Stomach (tissue), 4 donors: Measurements from ENCODE around the gene SLC35B2.

Source experiments
- CTCF ChIP-seq, 7 experiments: fragments of 450-650 bp in 4 of 7; fragments of 200-600 bp in 3 of 7; sonication (generic) in 3 of 7; IDR thresholded peaks; one replicate each; pipeline ENCODE4 v1.5.1; 2016 to 2019; ENCODE audit warnings: antibody characterized with exemption in 7 of 7, control low read depth in 2 of 7, mild to moderate bottlenecking in 1 of 7
- EP300 ChIP-seq: sonication (generic); formaldehyde crosslinking; IDR thresholded peaks from one replicate; pipeline ENCODE4 v1.6.1; 2017; ENCODE audit warnings: antibody characterized with exemption
- POLR2A ChIP-seq, 4 donors: fragments of 450-650 bp; IDR thresholded peaks; one replicate each; pipeline ENCODE4 v1.6.1; 2016; ENCODE audit warnings: antibody characterized with exemption in 4 of 4, control low read depth in 2 of 4, mild to moderate bottlenecking in 1 of 4, moderate library complexity in 1 of 4
- POLR2AphosphoS5 ChIP-seq, 3 donors: sonication (generic); formaldehyde crosslinking; IDR thresholded peaks; one replicate each; pipeline ENCODE4 v1.6.1; 2016; ENCODE audit warnings: antibody characterized with exemption in 3 of 3

GRCh38 chr6:44301106-44301505, 43.8 kb upstream of the SLC35B2 start:
- TF ChIP-seq CTCF (IDR thresholded peaks at IDR 0.05): no peak
- no peak for TF ChIP-seq POLR2A (IDR thresholded peaks at IDR 0.05)
- TF ChIP-seq EP300: no peak
- no peak for TF ChIP-seq POLR2AphosphoS5 (IDR thresholded peaks at IDR 0.05)
